ENCODE data around the gene CMBL. TPM values are rescaled to one million over a fixed set of nuclear protein-coding genes. Genes with fewer than 3 reads are reported as not detected.

CMBL gene
- total and polyA plus RNA-seq, 10 donors: 1.3 to 11.2 (median 4.1) TPM

DNA sequence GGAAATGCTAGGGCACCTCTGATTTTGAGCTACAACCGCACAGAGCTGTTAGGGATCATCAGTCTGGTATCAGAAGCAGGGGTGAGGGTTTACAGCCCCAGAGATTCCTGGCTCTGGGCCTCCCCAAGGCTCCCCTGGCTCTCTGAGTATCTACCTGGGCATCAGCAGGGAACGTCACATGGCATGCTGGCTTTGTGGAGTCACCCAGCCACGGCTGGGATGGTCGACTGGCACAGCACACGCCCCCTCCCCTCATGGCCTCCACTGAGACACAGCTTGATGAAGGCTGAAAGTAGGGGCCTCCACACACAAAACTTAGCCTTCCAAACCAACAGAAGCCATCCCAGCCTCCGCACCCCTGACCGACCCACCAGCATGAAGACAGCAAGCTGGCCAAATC, 74.7 kb downstream of the CMBL start:
- no peaks in the 10 kb centered on the region for H3K9me3 ChIP-seq
- H3K4me3 ChIP-seq: no peak overlapping the region

DNA sequence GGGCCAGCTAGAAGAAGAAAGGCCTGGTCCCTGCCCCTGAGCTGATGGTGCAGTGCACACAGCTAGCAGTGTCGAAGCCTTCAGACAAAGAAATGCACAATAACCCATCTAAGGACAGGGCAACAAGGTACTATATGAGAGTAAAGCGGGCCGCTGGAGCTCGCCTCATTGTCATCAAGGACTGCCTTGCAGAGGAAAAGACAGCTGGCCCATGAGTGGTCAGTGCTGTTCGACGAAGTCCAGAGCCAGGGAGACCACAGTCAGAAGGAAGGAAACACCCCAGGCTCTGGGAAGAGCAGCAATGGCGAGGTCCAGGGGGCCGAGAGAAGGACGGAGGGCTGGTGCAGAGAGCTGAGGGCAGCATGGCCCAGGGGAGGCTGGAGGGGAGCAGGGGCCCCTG, 75.3 kb downstream of the CMBL start:
- Histone ChIP-seq H3K4me1 (no peaks in the 10 kb centered on the region), H3K9me3 (no peaks in the 10 kb centered on the region), H3K27ac (no peak overlapping the region), H3K36me3 (peaks cover 0 to 87% (median 21%) of the 10 kb centered on the region in 6 donors), H3K27me3 (replicated peaks in 1 of 7) (no peaks in the 10 kb centered on the region), H3K4me3 (no peak overlapping the region)
- no peak for DNase-seq
- no peak for TF ChIP-seq POLR2A (IDR thresholded peaks at IDR 0.05)
- TF ChIP-seq POLR2AphosphoS5 (IDR thresholded peaks at IDR 0.05): no peak
- TF ChIP-seq, protein P1, sequence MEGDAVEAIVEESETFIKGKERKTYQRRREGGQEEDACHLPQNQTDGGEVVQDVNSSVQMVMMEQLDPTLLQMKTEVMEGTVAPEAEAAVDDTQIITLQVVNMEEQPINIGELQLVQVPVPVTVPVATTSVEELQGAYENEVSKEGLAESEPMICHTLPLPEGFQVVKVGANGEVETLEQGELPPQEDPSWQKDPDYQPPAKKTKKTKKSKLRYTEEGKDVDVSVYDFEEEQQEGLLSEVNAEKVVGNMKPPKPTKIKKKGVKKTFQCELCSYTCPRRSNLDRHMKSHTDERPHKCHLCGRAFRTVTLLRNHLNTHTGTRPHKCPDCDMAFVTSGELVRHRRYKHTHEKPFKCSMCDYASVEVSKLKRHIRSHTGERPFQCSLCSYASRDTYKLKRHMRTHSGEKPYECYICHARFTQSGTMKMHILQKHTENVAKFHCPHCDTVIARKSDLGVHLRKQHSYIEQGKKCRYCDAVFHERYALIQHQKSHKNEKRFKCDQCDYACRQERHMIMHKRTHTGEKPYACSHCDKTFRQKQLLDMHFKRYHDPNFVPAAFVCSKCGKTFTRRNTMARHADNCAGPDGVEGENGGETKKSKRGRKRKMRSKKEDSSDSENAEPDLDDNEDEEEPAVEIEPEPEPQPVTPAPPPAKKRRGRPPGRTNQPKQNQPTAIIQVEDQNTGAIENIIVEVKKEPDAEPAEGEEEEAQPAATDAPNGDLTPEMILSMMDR (IDR thresholded peaks at IDR 0.05 in 8 of 11, conservative IDR thresholded peaks at IDR 0.05 in 3 of 11): no peak
- 94 to 98% (median 96%) methylated on average over 9 of the region's 9 CpGs for WGBS, 5 donors
- intact Hi-C loops (cut with DNase I; ENCODE audit: low total_unique reads): no loop called here

More for the DNA sequence above, 74.7 kb downstream of the CMBL start:
- intact Hi-C loops (cut with DNase I; ENCODE audit: low total_unique reads): no loop called here
- Histone ChIP-seq H3K36me3 (peaks cover 0 to 91% (median 27%) of the 10 kb centered on the region in 6 donors), H3K27ac (no peak overlapping the region), H3K4me1 (no peaks in the 10 kb centered on the region), H3K27me3 (replicated peaks in 1 of 7) (no peaks in the 10 kb centered on the region)
- DNase-seq: no peak
- WGBS, 5 donors: 81 to 98% (median 90%) methylated on average over 4 to 7 of the region's 7 CpGs
- no peak for TF ChIP-seq POLR2AphosphoS5 (IDR thresholded peaks at IDR 0.05)
- TF ChIP-seq, protein P1 (IDR thresholded peaks at IDR 0.05 in 8 of 11, conservative IDR thresholded peaks at IDR 0.05 in 3 of 11): no peak
- no peak for TF ChIP-seq POLR2A (IDR thresholded peaks at IDR 0.05)

DNA sequence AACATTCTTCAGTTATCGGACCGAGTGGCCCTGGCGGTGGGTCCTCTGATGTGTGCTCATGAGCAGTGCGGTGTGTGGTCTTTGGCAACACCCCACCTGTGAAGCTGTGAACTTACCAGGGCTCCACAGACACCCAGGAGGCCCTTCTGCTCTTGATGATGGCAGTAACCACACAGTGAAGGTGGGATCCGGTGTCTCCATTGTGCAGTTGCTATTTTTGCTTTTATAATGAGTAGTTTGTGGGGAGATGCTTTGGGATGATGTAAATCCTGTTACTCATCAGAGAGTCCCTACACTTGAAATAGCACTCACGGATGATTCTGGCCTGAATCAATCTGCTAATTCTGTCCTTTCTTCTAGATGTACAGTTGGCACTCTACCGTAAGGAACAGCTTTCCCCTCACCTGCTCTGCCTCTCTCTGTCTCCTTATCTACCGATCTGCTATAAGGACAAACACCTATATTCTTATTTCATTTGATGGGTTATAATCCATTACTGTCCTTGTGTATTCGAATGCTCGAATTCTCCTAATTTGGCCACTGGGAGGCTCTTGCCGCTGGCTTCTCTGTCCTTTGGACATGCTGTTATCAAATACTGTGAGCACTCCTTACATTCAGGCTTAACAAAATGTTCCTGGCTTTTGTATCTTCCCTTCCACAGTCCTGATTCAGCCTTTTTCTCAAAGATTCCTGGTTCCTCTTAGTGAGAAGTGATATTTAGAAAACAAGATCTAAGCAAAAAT, 78.2 kb downstream of the CMBL start:
- H3K4me3 ChIP-seq: no peak overlapping the region
- no peak for DNase-seq
- H3K27me3 ChIP-seq (replicated peaks in 1 of 7): no peaks in the 10 kb centered on the region
- peaks cover 0 to 84% (median 6%) of the 10 kb centered on the region in 6 donors for H3K36me3 ChIP-seq
- WGBS, 5 donors: 90 to 98% (median 94%) methylated on average over 11 of the region's 11 CpGs
- H3K9me3 ChIP-seq: peaks cover 0 to 14% (median 6%) of the 10 kb centered on the region in 8 donors
- intact Hi-C loops (cut with DNase I; ENCODE audit: low total_unique reads): no loop called here
- H3K4me1 ChIP-seq: no peaks in the 10 kb centered on the region
- H3K27ac ChIP-seq: no peak overlapping the region
- TF ChIP-seq POLR2AphosphoS5 (IDR thresholded peaks at IDR 0.05) (no peak), POLR2A (IDR thresholded peaks at IDR 0.05) (no peak)
- TF ChIP-seq, protein P1 (IDR thresholded peaks at IDR 0.05 in 8 of 11, conservative IDR thresholded peaks at IDR 0.05 in 3 of 11): no peak

DNA sequence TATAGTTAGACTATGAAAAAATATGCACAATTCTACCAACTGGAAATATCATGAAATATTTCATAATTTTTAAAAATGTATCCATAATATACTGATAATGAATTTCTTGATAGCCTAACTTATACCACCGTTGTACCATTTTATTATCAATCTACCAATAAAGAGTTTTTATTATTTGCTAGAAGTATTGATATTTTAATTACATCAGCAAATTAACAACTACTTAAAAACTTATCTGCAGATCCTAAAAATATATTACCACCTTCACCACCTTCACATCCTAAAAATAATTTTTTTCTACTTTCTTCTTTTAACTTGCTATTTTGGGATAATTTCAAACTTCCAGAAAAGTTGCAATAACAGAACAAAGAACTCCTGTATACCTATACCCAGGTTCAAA, 79.4 kb downstream of the CMBL start:
- TF ChIP-seq, protein P1 (IDR thresholded peaks at IDR 0.05 in 8 of 11, conservative IDR thresholded peaks at IDR 0.05 in 3 of 11): no peak
- no peak for TF ChIP-seq POLR2AphosphoS5 (IDR thresholded peaks at IDR 0.05)
- no peak for TF ChIP-seq POLR2A (IDR thresholded peaks at IDR 0.05)
- WGBS, 5 donors: 94 to 98% (median 96%) methylated on average over 1 of the region's 1 CpG
- H3K4me3 ChIP-seq: no peak overlapping the region
- peaks cover 0 to 84% (median 6%) of the 10 kb centered on the region in 6 donors for H3K36me3 ChIP-seq
- H3K4me1 ChIP-seq: no peaks in the 10 kb centered on the region
- H3K27me3 ChIP-seq (replicated peaks in 1 of 7): no peaks in the 10 kb centered on the region
- no peak overlapping the region for H3K27ac ChIP-seq
- intact Hi-C loops (cut with DNase I; ENCODE audit: low total_unique reads): no loop called here
- H3K9me3 ChIP-seq: peaks cover 0 to 25% (median 12%) of the 10 kb centered on the region in 8 donors
- no peak for DNase-seq

Data from spleen (tissue), 11 donors.